ENCODE results near the gene ZFP36L1.

DNA sequence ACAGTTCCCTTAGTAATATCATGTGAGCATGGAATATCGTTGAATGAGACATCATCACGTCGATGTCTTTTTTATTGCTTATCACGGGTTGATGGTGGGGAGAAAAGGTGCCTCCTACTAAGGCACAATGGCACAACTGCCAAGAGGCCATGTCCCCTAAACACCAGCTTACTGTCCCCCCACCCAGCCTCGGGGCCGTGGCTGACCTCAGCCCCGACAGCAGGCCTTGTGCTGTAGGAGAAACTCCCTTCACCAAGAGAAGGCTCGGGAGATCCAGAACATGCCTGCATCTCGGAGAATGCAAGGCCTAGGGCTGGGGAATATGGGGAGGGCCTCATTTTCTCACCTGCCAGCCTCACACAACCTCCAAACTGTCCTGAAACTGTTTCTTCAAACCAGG lies 22.8 kb downstream of the ZFP36L1 start:
- TF ChIP-seq ZFP30 (CRISPR knock-in tag; IDR thresholded peaks at IDR 0.05) (no peak), RARB (CRISPR knock-in tag; IDR thresholded peaks at IDR 0.05) (no peak), CSDC2 (CRISPR knock-in tag; IDR thresholded peaks at IDR 0.05) (no peak)
- TF ChIP-seq, protein P1, sequence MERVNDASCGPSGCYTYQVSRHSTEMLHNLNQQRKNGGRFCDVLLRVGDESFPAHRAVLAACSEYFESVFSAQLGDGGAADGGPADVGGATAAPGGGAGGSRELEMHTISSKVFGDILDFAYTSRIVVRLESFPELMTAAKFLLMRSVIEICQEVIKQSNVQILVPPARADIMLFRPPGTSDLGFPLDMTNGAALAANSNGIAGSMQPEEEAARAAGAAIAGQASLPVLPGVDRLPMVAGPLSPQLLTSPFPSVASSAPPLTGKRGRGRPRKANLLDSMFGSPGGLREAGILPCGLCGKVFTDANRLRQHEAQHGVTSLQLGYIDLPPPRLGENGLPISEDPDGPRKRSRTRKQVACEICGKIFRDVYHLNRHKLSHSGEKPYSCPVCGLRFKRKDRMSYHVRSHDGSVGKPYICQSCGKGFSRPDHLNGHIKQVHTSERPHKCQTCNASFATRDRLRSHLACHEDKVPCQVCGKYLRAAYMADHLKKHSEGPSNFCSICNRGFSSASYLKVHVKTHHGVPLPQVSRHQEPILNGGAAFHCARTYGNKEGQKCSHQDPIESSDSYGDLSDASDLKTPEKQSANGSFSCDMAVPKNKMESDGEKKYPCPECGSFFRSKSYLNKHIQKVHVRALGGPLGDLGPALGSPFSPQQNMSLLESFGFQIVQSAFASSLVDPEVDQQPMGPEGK (CRISPR knock-in tag; IDR thresholded peaks at IDR 0.05; ENCODE audit: borderline replicate concordance) = no peak
- TF ChIP-seq, protein P2, sequence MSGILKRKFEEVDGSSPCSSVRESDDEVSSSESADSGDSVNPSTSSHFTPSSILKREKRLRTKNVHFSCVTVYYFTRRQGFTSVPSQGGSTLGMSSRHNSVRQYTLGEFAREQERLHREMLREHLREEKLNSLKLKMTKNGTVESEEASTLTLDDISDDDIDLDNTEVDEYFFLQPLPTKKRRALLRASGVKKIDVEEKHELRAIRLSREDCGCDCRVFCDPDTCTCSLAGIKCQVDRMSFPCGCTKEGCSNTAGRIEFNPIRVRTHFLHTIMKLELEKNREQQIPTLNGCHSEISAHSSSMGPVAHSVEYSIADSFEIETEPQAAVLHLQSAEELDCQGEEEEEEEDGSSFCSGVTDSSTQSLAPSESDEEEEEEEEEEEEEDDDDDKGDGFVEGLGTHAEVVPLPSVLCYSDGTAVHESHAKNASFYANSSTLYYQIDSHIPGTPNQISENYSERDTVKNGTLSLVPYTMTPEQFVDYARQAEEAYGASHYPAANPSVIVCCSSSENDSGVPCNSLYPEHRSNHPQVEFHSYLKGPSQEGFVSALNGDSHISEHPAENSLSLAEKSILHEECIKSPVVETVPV (CRISPR knock-in tag; IDR thresholded peaks at IDR 0.05) = no peak
- TF ChIP-seq, protein P3, sequence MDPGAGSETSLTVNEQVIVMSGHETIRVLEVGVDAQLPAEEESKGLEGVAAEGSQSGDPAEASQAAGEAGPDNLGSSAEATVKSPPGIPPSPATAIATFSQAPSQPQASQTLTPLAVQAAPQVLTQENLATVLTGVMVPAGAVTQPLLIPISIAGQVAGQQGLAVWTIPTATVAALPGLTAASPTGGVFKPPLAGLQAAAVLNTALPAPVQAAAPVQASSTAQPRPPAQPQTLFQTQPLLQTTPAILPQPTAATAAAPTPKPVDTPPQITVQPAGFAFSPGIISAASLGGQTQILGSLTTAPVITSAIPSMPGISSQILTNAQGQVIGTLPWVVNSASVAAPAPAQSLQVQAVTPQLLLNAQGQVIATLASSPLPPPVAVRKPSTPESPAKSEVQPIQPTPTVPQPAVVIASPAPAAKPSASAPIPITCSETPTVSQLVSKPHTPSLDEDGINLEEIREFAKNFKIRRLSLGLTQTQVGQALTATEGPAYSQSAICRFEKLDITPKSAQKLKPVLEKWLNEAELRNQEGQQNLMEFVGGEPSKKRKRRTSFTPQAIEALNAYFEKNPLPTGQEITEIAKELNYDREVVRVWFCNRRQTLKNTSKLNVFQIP (CRISPR knock-in tag; IDR thresholded peaks at IDR 0.05; ENCODE audit: borderline replicate concordance, low read depth) = no peak

Data from SK-N-SH treated with all-trans-retinoic acid at 6 μM for 48 hours (cell line).